Retinal pigment epithelial cell (primary cell): ENCODE measurements around the gene NRXN2.

Source experiments
- DNase-seq: peaks from one replicate; pipeline ENCODE4 v3.0.0-alpha.2; 2010; ENCODE audit warnings: low read depth
- H3K4me3 ChIP-seq: 2 replicates; pipeline ENCODE4 v1.5.1; 2011; ENCODE audit warnings: mild to moderate bottlenecking, low read length, control low read depth, moderate library complexity
- TF ChIP-seq, protein P1 (sequence below): conservative IDR thresholded peaks from 2 replicates; pipeline ENCODE4 v1.5.1; 2011; ENCODE audit warnings: low read depth, low read length, control low read depth, inconsistent platforms

Gene NRXN2

DNA sequence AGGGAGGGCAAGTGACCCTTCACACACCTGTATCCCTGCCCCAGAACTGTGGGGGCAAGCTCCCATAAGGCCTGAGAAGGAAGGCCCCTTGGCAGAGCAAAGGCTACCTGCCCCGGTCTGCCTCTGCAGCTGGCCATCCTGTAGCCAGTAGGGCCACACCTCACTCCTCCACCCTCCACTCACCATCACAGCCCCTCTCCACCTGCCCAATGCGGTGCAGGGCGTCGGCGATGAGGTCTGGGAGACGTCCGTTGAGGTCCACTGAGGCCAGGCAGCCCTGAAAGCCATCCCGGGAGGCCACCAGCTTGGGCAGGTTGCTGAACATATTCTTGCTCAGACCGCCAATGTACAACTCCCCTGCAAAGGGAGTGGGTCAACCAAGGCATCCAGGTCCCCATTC, 74.4 kb downstream of the NRXN2 start:
- H3K4me3 ChIP-seq: no peak overlapping the region
- DNase-seq: no peak
- TF ChIP-seq, protein P1, sequence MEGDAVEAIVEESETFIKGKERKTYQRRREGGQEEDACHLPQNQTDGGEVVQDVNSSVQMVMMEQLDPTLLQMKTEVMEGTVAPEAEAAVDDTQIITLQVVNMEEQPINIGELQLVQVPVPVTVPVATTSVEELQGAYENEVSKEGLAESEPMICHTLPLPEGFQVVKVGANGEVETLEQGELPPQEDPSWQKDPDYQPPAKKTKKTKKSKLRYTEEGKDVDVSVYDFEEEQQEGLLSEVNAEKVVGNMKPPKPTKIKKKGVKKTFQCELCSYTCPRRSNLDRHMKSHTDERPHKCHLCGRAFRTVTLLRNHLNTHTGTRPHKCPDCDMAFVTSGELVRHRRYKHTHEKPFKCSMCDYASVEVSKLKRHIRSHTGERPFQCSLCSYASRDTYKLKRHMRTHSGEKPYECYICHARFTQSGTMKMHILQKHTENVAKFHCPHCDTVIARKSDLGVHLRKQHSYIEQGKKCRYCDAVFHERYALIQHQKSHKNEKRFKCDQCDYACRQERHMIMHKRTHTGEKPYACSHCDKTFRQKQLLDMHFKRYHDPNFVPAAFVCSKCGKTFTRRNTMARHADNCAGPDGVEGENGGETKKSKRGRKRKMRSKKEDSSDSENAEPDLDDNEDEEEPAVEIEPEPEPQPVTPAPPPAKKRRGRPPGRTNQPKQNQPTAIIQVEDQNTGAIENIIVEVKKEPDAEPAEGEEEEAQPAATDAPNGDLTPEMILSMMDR: no peak

DNA sequence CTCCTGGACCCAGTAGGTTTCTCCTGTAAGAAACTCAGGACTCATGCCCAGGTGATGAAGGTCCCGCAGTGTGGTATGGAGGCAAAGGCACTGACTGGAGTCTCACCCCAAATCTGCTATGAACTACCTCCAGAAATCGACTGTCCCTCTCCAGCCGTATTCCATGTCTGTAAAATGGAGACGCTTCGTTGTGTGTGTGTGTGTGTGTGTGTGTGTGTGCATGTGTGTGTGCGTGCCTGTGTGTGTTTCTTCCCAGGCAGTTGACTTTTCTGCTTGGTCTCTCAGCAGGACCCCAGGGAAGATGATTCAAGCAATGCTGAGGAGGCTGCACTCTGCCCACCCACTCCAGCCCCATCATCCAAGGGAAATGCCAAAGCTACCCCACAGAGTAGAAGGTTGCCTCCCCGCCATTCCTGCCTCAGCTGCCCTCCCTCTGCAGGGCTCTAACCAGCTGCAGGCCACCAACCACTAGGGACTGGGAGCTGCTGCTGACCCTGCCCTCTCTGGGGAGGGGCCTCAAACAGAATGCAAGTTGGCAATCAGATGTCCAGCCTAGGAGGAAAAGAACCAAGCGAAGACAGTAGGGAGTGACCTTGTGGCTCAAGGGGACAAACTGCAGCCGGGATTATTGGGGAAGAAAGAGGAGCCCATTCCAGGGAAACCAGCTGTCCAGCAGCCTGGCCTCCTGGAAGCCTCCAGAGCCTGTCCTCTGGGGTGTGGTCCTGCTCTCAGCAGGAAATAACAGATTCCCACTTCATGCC, 75.8 kb downstream of the NRXN2 start:
- no peak for DNase-seq
- no peak overlapping the region for H3K4me3 ChIP-seq
- TF ChIP-seq, protein P1: no peak

DNA sequence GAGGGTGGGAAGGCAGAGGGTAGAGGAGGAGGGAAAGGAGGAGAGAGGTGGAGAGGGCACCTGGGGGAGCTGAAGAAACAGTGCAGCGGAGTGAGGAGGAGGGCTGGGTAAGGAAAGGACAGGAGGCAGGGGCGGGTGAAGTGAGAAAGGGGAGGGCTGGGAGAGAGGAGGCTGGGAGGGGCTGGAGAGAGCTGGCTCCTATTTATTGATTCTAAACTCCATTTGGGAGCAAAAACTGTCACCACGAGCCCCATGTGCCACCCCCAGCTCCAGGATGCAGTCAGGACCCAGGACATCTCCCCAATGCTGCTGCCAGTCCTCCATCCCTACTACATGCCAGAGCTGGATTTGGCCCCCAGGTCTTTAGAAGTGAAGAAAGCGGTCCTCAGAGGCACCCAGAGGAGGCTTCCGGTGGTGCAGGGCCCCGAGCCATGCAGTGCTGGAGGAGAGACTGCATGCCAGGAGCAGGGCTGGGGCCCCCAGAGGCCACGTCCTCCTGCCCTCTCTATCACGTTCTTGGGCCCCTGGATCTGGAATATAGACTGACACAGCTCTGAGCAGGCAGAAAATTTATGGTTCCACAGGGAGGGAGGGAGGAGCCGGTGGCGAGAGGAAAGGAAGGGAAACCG, 78.2 kb downstream of the NRXN2 start:
- no peak overlapping the region for H3K4me3 ChIP-seq
- TF ChIP-seq, protein P1: peak; percentile 29
- no peak for DNase-seq

DNA sequence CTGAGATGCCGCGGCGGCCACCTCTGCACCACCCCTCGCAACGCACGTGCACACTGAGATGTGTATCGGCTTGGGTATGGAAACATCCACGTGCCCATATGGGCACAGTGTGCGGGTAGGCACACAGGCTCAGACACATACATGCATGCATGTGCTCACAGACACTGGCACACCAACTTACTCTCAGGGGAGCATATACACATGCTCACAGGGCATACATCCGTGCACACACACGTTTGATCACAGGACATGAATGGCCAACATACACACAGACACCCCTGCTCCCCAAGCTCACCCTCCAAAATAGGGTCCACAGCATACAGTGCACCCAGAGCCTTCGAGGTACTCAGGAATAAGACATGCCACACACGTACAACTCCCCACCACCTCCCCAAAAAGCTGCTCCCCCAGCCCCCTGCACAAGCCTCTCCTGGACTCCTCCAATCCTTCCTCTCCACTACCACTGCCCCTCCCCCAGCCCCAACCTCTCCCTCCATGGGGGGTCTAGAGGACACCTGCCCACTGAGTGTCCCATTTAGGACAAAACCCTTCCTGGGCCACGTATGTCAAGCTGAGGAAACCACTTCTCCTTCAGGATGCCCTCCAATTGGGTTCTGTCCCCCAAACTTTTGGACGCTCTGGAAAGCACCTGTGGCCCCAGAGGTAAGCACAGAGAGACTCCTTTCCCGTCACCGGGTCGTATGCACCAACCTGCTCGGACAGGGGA, 78.9 kb downstream of the NRXN2 start:
- TF ChIP-seq, protein P1: no peak
- no peak overlapping the region for H3K4me3 ChIP-seq
- no peak for DNase-seq

DNA sequence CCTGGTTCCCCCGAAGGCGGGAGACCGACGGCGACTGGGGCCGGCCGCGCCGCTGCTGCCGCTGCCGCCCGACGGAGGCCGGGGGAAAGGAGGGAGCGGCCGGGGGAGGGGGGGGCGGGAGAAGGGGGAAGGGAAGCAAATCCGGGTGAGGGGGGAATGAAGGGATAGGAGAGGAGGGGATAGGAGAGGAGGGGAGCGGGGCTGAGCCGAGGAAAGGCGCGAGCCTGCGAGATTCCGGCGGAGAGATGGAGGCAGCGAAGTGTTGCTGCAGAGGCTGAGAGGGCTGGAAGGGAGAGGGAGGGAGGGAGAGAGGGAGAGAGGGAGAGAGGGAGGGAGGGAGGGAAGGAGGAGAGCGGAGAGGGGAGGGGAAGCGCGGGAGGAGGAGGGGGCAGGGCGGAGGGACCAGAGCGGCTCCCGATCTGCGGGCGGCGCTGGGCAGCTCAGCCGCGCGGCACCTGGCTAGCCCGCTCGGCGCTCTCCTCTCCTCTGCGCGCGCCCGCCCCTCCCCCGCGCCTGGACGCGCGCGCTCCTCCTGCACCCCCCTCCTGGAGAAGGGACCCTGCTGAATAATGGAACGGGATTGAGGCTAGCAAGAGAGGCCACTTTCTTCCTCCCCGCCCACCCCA, 79.6 kb downstream of the NRXN2 start:
- no peak for DNase-seq
- TF ChIP-seq, protein P1: no peak
- no peak overlapping the region for H3K4me3 ChIP-seq

DNA sequence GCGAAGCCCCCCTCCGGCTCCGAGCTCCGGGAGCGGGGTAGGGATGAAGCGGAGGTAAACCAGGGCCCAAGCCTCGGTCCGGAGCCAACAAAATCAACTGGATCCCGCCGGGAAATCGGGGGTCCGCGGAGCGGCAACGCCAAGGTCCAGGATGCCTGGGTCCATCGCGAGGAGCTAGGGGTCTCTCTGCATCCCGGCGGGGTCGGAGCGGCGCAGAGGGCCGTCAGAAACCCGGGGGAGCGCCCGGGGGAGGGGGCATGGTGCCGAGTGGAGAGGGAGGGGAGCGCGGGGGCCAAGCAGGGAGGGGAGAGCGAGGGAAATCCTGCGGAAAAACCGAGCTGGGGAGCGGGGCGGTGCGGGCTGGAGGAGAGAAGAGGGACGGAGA, 80.1 kb downstream of the NRXN2 start:
- TF ChIP-seq, protein P1: no peak
- DNase-seq: no peak
- H3K4me3 ChIP-seq: no peak overlapping the region
